ENCODE results near the gene TRIM52.

- no peak for TF ChIP-seq CTCF (IDR thresholded peaks at IDR 0.05; ENCODE audit: low read depth, low read length)
- no peak for TF ChIP-seq MAX (IDR thresholded peaks at IDR 0.05; ENCODE audit: low read depth, low read length)
- TF ChIP-seq POLR2A (IDR thresholded peaks at IDR 0.05; ENCODE audit: extremely low read depth, insufficient read length): no peak
- no peak for TF ChIP-seq MYC (IDR thresholded peaks at IDR 0.05; ENCODE audit: low read depth, low read length)
Observed at GRCh38 chr5:181280251-181280762, 19.4 kb upstream of the TRIM52 start.
